Measurements from ENCODE around the gene CFAP299. TPM values are rescaled to one million over a fixed set of nuclear protein-coding genes. Genes with fewer than 3 reads are reported as not detected.
"Not testable (repeated sequence)": the region's sequence is repeated elsewhere in the genome, so short reads cannot be mapped to it uniquely, and the experiment has no call there.

CFAP299 gene
- total RNA-seq, 1 donor from 2014 or later: not detected

DNA sequence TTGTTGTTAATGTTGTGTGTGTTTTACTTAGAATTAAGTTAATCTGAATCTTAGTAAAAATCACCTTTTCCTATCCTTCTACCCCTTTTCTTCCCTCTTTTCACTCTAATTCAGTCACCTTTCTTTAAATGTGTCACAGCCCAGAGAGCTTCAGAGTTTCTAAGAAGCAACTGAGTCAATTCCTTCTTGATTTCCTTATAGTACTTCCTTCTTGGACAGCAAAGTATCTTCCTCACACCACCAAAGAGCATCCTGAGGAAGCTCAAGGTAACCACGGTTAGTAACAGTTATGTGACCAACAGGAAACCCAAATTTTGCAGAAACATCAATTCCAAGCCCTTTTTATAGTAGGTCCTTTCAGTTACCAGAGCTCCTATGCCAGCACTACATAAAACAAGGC is 451.8 kb downstream of the CFAP299 start:
- H3K27me3 Mint-ChIP-seq (ENCODE audit: insufficient read depth): no peaks in the 10 kb centered on the region
- no peak for DNase-seq (ENCODE audit: low spot score)
- H3K9me3 Mint-ChIP-seq: no peaks in the 10 kb centered on the region
- no peak overlapping the region for H3K27ac Mint-ChIP-seq
- no peak overlapping the region for H3K4me3 Mint-ChIP-seq
- H3K4me1 Mint-ChIP-seq (ENCODE audit: low read depth): no peaks in the 10 kb centered on the region
- intact Hi-C loops (cut with micrococcal nuclease): no loop called here
- no peaks in the 10 kb centered on the region for H3K36me3 Mint-ChIP-seq (ENCODE audit: low read depth)

DNA sequence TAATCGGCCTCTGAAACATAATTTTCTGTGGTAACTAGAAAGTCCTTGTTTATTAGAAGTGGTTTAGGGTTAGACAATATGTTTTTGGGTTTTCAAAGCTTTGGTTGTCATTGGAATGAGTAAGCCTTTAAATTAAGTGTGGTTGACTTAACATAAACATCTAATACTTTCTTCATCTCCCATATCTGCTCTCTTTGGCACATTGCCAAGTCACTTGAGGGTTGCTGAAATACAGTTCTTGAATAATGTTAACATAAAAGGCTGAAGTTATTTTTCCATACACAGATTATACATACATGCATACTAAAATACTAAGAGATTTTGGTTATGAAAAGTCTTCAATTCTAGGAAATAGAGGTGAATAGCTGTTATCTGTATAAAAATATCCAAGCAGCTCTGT is 453.3 kb downstream of the CFAP299 start:
- DNase-seq (ENCODE audit: low spot score): no peak
- no peaks in the 10 kb centered on the region for H3K4me1 Mint-ChIP-seq (ENCODE audit: low read depth)
- H3K4me3 Mint-ChIP-seq: no peak overlapping the region
- intact Hi-C loops (cut with micrococcal nuclease): no loop called here
- H3K9me3 Mint-ChIP-seq: no peaks in the 10 kb centered on the region
- no peaks in the 10 kb centered on the region for H3K36me3 Mint-ChIP-seq (ENCODE audit: low read depth)
- H3K27me3 Mint-ChIP-seq (ENCODE audit: insufficient read depth): no peaks in the 10 kb centered on the region
- no peak overlapping the region for H3K27ac Mint-ChIP-seq

DNA sequence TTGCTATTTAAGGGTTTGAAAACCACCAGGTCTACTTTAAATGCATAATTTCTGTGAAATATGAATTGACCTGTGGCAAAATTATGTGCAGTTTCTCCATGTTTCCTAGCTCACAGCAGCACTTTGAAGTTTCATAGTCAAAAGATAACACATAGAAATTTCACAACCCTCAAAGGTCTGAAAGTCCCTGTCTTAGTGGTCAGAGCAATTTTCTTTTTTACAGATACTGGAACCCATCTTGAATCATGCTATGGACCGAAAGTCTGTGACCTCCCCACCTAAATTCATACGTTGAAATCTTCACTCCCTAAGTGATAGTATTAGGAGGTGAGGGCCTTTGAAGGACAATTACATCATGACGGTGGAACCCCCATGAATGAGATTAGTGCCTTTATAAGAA is 454.6 kb downstream of the CFAP299 start:
- H3K9me3 Mint-ChIP-seq: no peaks in the 10 kb centered on the region
- H3K27ac Mint-ChIP-seq: no peak overlapping the region
- H3K4me3 Mint-ChIP-seq: no peak overlapping the region
- H3K36me3 Mint-ChIP-seq (ENCODE audit: low read depth): no peaks in the 10 kb centered on the region
- no peak for DNase-seq (ENCODE audit: low spot score)
- intact Hi-C loops (cut with micrococcal nuclease): no loop called here
- H3K27me3 Mint-ChIP-seq (ENCODE audit: insufficient read depth): no peaks in the 10 kb centered on the region
- no peaks in the 10 kb centered on the region for H3K4me1 Mint-ChIP-seq (ENCODE audit: low read depth)

DNA sequence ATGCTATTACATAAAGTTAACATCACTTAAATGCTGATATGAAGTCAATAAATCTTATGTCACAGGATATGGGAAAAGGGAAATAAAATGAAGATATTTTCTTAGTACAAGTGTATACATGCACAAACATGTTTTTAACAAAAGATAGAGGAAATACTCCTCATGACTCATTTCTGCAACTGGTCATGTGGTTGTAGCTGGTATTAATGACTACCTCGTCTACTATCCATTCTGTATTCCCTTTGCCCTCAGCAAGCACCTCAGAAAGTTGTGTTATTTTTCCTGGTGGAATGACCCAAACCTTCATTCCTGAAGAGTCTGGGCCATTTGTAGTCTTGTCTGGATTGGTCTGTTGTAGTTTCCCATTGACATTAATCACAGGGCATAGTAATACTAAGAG is 458.1 kb downstream of the CFAP299 start:
- H3K9me3 Mint-ChIP-seq; intact Hi-C loops (cut with micrococcal nuclease); H3K4me1 Mint-ChIP-seq (ENCODE audit: low read depth); H3K27me3 Mint-ChIP-seq (ENCODE audit: insufficient read depth); H3K4me3 Mint-ChIP-seq; DNase-seq (ENCODE audit: low spot score); H3K36me3 Mint-ChIP-seq (ENCODE audit: low read depth); H3K27ac Mint-ChIP-seq: not testable (repeated sequence)

DNA sequence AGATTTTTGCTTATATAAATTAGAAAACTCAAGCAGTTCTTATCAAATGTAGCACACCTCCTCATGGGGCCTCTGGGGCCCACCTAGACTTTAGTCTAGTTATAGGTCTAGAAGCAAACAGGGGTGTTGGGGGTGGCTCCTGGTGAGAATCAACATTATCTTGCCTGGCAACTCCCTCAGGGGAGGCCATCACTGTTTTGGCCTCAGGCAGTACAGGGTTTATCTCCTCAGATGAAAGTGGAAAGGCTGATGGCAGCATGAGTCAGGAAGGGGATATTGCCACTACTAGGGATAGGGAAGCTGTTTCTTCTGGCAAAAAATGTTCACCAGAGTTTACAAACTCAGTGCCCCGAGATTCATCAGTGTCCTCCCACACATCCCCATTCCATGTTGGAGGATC is 462.6 kb downstream of the CFAP299 start:
- H3K9me3 Mint-ChIP-seq: peaks cover 7% of the 10 kb centered on the region

DNA sequence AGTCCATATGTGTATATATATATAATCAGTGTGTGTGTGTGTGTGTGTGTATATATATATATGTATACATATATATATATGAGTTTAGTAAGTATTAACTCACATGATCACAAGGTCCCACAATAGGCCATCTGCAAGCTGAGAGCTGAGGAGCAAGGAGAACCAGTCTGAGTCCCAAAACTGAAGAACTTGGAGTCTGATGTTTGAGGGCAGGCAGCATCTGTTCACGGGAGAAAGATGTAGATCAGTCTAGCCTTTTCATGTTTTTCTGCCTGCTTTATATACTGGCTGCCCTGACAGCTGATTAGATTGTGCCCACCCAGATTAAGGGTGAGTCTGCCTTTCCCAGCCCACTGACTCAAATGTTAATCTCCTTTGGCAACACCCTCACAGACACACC is 465.2 kb downstream of the CFAP299 start:
- H3K36me3 Mint-ChIP-seq (ENCODE audit: low read depth); H3K9me3 Mint-ChIP-seq; H3K27ac Mint-ChIP-seq; intact Hi-C loops (cut with micrococcal nuclease); H3K4me1 Mint-ChIP-seq (ENCODE audit: low read depth); DNase-seq (ENCODE audit: low spot score); H3K4me3 Mint-ChIP-seq; H3K27me3 Mint-ChIP-seq (ENCODE audit: insufficient read depth): not testable (repeated sequence)

More for the DNA sequence above, 462.6 kb downstream of the CFAP299 start:
- intact Hi-C loops (cut with micrococcal nuclease): no loop called here
- no peak overlapping the region for H3K27ac Mint-ChIP-seq
- no peaks in the 10 kb centered on the region for H3K27me3 Mint-ChIP-seq (ENCODE audit: insufficient read depth)
- no peaks in the 10 kb centered on the region for H3K4me1 Mint-ChIP-seq (ENCODE audit: low read depth)
- H3K4me3 Mint-ChIP-seq: no peak overlapping the region
- no peaks in the 10 kb centered on the region for H3K36me3 Mint-ChIP-seq (ENCODE audit: low read depth)
- DNase-seq (ENCODE audit: low spot score): no peak

DNA sequence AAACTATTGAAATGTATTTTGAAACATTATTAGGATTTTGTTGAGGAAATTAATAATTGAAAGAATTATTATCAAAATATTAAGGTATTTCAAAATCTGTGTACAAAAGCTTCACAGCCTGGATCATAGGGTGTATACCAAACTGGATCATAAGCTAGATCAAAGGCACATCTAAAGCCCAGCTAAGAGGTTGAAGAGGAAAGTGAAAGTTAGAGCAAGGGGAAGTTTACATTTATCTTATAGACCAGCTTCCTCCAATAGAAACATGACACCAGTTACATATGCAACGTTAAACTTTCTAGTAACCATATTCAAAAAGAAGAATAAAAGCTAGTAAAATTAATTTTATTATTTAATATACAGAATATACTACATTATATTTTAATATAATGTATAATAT is 467.8 kb downstream of the CFAP299 start:
- DNase-seq (ENCODE audit: low spot score): no peak
- intact Hi-C loops (cut with micrococcal nuclease): no loop called here
- no peaks in the 10 kb centered on the region for H3K4me1 Mint-ChIP-seq (ENCODE audit: low read depth)
- no peak overlapping the region for H3K4me3 Mint-ChIP-seq
- H3K9me3 Mint-ChIP-seq: no peaks in the 10 kb centered on the region
- no peaks in the 10 kb centered on the region for H3K36me3 Mint-ChIP-seq (ENCODE audit: low read depth)
- H3K27me3 Mint-ChIP-seq (ENCODE audit: insufficient read depth): no peaks in the 10 kb centered on the region
- no peak overlapping the region for H3K27ac Mint-ChIP-seq

DNA sequence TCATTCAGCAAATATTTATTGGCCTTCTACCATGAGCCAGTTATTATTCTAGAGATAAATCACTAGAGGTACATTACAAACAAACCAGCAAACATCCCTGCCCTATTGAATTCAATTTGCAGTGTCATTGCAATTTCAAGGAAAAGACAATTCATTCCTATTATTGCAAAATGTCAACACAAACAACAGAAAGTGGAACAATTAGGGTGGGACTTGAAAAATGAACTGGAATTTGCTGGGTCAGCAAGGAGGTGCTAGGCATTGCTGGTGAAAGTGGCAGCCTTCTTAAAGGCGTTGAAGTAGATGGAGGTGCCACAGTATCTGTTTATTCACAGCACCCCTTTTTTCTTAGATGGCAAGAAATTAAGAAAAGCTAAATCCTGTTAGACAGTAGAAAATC is 470.9 kb downstream of the CFAP299 start:
- no peak for DNase-seq (ENCODE audit: low spot score)
- Mint-ChIP-seq H3K27me3 (ENCODE audit: insufficient read depth) (no peaks in the 10 kb centered on the region), H3K27ac (no peak overlapping the region), H3K36me3 (ENCODE audit: low read depth) (no peaks in the 10 kb centered on the region), H3K9me3 (no peaks in the 10 kb centered on the region), H3K4me1 (ENCODE audit: low read depth) (no peaks in the 10 kb centered on the region), H3K4me3 (no peak overlapping the region)
- intact Hi-C loops (cut with micrococcal nuclease): no loop called here

DNA sequence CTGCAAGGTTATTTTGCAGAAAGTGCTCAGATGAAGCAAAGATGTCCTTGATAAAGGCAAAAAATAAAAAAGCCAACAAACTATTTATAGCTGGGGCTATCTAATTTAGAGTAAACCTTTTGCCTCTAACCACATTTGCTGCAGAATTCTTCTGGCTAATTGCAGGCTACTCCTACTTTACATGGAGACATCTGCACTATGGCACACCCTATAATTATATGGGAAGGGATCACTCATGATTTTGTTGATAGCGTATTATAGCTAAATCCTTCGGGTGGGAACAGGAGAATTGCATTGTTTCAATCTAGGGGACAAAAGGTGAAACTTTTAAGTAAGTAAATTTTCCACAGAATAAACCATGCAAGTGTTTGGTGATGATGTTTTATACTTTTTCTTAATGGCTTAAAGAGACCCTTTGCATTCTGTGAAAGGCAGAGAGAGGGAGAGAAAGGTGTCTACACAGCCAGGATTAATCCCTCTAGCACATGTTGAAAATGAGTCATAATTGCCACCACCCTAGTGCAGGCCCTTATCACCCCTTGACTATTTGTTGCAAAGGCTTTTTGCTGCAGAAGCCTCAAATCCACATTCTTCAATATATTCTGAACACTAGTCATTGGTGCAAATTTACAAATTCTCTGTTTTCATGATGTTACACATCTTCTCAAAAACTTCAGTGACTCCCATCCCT is 473.7 kb downstream of the CFAP299 start:
- Mint-ChIP-seq H3K4me1 (ENCODE audit: low read depth) (no peaks in the 10 kb centered on the region), H3K27ac (no peak overlapping the region)
- intact Hi-C loops (cut with micrococcal nuclease): no loop called here

DNA sequence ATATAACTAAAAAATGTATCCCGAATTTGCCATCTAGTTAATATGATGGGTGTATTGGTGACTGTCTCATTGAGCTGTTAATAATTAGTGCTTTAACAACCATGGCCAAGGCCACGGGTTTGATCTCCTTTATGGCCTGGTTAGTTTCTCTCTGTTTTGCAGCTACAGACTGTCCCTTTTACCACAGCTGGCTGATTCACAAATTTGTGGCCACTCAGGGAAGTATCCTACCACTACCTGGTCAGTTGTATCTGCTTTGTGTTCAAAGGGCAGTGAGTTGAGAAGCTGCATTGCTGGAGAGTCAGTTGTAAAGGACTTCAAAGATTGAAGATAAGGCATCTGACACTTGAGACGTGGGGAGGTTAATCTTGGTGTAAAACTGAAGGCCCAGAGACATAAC is 475.9 kb downstream of the CFAP299 start:
- H3K27ac Mint-ChIP-seq: no peak overlapping the region
- no peaks in the 10 kb centered on the region for H3K36me3 Mint-ChIP-seq (ENCODE audit: low read depth)
- H3K4me3 Mint-ChIP-seq: no peak overlapping the region
- DNase-seq (ENCODE audit: low spot score): no peak
- intact Hi-C loops (cut with micrococcal nuclease): loop anchor here (10.0 kb wide), 1 partner anchor 447 kb away; no protein-coding TSS in a partner anchor
- H3K4me1 Mint-ChIP-seq (ENCODE audit: low read depth): no peaks in the 10 kb centered on the region
- no peaks in the 10 kb centered on the region for H3K9me3 Mint-ChIP-seq
- no peaks in the 10 kb centered on the region for H3K27me3 Mint-ChIP-seq (ENCODE audit: insufficient read depth)

More for the DNA sequence above, 473.7 kb downstream of the CFAP299 start:
- DNase-seq (ENCODE audit: low spot score): no peak
- H3K36me3 Mint-ChIP-seq (ENCODE audit: low read depth): no peaks in the 10 kb centered on the region
- H3K9me3 Mint-ChIP-seq: no peaks in the 10 kb centered on the region
- H3K27me3 Mint-ChIP-seq (ENCODE audit: insufficient read depth): no peaks in the 10 kb centered on the region
- no peak overlapping the region for H3K4me3 Mint-ChIP-seq

DNA sequence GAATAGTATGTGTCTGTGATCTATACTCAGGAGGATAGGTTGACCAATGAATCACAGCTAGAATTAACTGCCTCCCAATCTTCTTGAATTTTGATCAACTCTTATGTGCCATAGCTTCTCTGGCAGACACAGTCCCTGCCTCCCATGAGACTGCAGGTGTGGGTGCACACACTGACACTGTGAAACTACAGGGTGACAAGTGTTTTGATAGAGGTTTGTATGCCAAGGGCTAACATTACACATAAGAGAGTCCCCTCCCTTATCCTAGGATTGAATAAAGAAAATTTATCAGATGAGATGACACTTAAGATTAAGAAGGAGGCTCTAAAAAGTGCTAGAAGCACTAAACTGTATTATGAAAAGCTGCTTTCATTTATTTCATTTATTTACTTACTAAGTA is 476.6 kb downstream of the CFAP299 start:
- Mint-ChIP-seq H3K9me3 (no peaks in the 10 kb centered on the region), H3K4me3 (no peak overlapping the region), H3K4me1 (ENCODE audit: low read depth) (no peaks in the 10 kb centered on the region), H3K27me3 (ENCODE audit: insufficient read depth) (no peaks in the 10 kb centered on the region), H3K36me3 (ENCODE audit: low read depth) (no peaks in the 10 kb centered on the region), H3K27ac (no peak overlapping the region)
- intact Hi-C loops (cut with micrococcal nuclease): loop anchor here (10.0 kb wide), 1 partner anchor 447 kb away; no protein-coding TSS in a partner anchor
- DNase-seq (ENCODE audit: low spot score): no peak

DNA sequence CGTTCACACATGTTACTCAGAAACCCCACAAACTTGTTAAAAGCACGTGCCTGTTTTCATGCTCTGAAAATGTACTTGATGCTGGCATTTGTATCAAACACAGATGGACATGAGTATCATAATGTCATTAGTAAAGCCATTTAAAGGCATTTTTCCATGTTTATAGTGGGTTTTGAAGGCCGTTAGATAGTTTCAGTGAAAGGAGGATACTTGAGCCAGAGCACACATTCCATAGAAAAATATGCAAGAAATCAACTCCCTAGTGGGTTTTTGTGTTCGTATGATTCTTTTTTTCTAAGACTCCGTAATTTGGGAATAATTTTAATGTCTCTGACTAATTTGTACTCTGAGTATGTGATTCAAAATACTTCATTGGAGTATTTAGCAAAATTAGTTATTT is 478.7 kb downstream of the CFAP299 start:
- Mint-ChIP-seq H3K27ac (no peak overlapping the region), H3K9me3 (no peaks in the 10 kb centered on the region), H3K27me3 (ENCODE audit: insufficient read depth) (no peaks in the 10 kb centered on the region), H3K36me3 (ENCODE audit: low read depth) (no peaks in the 10 kb centered on the region), H3K4me1 (ENCODE audit: low read depth) (no peaks in the 10 kb centered on the region), H3K4me3 (no peak overlapping the region)
- intact Hi-C loops (cut with micrococcal nuclease): loop anchor here (10.0 kb wide), 1 partner anchor 449 kb away; no protein-coding TSS in a partner anchor
- no peak for DNase-seq (ENCODE audit: low spot score)

DNA sequence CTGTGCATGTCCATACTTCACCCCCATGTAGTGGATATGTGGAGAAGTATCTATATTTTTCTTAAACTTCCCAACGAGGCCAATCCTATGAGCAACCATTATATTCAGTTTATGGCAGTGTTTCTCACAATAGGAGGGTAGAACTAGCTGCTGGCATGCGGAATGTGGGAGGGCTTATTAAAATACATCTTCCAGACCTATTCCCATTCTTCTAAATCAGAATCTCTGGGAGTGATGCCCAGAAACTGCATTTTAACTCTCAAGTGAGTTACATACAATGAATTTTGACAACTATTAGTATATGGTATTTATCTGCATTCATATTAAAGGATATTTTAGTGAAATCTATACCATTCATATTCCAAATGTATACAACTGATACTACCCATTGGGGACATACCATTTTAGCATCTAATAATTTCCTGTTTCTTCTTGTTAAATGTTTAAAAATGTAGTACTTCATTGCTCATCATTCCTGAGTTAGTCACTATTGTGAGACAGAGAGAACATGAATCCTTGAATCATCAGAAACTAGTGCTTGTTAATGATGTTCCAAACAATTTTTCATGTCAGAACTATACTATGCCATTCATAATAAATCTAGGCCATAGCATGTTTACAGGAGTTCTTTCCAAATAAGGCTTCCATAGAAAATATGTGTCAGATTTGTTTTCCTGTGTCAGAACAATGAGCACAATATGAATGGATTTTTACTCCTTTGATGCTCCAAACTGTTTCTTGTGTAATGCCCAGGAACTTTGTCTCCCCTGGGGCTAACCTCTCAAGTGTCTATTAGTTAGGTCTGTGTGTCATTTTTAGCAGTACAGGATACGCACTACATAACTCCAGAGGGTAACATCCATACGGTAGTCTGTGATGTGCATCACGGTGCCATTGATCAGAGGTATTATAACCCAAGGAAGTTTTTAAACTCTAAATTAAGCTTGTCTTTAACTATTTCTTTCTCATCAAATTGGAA is 496.1 kb downstream of the CFAP299 start:
- intact Hi-C loops (cut with micrococcal nuclease): no loop called here
- H3K27ac Mint-ChIP-seq: no peak overlapping the region

More for the DNA sequence above, 496.1 kb downstream of the CFAP299 start:
- Mint-ChIP-seq H3K4me1 (ENCODE audit: low read depth) (no peaks in the 10 kb centered on the region), H3K27me3 (ENCODE audit: insufficient read depth) (no peaks in the 10 kb centered on the region), H3K9me3 (no peaks in the 10 kb centered on the region), H3K4me3 (no peak overlapping the region), H3K36me3 (ENCODE audit: low read depth) (no peaks in the 10 kb centered on the region)
- no peak for DNase-seq (ENCODE audit: low spot score)
